Activated CD8-positive, alpha-beta memory T cell treated with anti-CD3 and anti-CD28 coated beads, Interleukin-2, amount 50 U/mL, for 48 hours (primary cell): Measurements from ENCODE around the gene CGN.

ENCODE experiments used
- DNase-seq: peaks from one replicate; pipeline ENCODE4 v3.0.0-alpha.2; 2020

Gene CGN

DNA sequence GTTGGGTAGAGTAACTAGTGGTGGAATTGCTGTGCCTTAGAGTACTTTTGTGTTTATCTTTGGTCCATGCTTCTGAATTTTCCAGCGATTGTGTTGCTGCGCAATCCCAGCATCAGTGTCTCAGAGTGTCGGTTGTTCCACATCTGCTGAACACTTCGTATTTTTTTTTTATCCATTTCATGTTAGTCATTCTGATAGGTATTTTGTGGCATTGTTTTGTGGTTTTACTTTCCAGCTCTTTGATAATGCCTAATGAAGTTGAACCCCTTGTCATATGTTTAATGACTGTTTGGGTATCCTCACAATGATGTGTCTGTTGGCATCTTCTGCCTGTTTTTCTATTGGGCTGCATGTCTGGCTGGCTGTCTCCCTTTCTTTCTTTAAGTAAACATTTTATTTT, 42.5 kb downstream of the CGN start:
- DNase-seq = no peak

DNA sequence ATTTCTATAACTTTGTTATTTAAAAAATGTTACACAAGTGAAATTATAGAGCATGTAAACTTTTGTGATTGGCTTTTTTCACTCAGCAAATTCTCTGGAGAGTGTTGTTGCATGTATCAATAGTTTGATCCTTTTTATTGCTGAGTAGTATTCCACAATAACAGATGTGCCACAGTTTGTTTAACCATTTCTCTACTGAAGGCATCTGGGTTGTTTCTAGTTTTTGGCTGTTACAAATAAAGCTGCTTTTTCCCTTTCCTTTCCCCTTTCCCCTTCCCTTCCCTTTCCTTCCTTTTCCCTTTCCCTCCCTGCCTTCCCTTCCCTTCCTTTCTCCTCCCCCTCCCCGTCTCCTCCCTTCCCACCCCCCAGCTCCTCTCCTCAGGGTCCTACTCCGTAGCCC, 44.9 kb downstream of the CGN start:
- no peak for DNase-seq

DNA sequence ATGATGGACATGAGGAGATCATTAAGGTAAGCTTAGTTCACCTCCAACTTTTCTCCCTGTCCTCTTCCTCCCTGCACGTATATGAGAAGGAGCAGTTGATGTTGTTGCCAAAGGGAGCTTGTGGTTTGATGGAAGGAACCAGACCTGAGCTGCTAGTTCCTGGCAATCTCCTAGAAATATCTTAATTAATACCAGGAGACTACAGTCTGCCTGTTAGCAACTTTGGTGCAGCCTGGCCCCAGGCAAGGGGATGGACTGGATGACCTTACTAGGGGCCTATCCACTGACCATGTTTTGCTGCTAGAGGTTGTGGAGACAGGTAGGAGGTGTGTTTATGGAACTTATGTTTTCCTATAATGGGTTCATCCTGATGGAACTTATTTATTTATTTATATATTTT, 51.5 kb downstream of the CGN start:
- no peak for DNase-seq

DNA sequence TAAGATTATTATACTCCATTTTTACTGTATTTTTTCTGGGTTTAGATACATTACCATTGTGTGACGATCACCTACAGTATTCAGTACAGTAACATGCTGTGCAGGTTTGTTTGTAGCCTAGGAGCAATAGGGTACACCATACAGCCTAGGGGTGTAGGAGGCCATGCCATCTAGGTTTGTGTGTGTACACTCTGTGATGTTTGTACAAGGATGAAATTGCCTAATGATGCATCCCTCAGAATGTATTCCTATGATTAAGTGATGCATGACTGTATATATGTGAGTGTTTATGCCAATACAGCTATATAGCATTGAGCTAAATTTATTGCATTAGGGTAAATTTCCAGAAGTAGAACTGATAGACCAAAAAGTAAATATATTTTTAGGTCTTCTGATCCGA, 52.2 kb downstream of the CGN start:
- no peak for DNase-seq

DNA sequence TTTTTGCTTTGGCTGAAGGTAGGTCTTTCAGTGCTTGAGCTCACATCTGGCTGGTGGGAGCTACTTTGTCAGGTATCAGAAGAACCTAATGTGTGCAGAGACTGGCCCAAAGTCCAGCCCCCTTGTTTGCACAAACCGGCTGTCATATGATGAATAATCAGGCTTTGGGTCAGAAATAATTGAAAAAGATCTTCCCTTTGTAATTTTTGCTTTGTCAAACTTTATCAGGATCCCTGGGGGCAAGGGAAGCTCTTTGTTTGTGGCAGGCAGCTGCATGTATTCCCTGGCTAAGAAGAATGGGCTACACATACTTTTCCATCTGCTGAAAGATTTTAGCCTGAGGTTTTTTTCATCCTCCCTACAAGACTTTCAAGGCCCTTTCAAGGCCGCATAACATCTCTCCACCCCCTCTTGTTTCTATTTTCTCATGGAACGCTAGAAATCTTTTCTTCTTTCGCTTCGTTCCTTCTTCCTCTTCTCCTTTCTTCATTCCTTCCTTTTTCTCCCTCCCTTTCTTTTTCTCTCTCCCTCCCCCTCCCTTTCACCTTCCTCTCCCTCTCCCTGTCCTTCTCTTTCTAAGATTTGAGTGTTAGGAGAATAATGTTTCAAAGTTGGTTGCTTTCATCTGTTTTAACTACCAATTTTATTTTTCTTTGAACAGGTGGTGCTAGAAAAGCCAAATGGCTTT, 54.5 kb downstream of the CGN start:
- DNase-seq = no peak

DNA sequence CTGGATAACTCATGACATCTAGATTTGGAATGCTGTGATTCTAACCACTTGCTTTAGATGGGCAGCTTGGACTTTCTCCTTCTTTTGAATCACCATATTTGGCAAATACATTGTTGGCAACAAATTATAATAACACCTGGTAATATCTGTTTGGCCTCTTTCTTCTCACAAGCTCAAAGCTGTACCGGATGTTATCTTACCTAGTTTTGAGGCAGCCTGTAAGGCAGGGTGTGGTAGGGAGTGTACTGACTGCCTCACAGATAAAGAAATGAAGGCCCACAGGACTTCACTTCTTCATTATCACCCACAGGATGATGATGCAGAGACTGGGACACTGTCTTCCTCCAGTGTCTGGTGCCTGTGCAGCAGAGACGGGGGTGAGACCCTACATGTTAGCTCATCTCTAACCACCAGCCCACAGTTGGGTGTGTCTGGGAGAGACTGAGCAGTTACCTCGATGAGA, 57.5 kb downstream of the CGN start:
- no peak for DNase-seq

DNA sequence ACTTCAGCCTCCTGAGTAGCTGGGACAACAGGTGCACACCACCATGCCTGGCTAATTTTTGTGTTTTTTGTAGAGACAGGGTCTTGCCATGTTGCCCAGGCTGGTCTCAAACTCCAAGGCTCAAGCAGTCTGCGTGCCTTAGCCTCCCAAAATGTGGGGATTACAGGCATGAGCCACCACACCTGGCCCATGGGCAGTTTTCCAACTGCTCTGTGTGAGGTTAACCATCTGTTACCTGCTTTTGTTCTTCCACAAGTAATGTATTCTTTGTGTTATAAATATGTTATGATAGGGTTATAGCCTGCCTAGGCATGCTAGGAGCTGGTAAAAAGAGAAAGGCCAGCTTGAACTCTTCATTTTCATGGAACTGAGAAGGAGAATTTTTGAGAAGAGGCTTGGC, 59.6 kb downstream of the CGN start:
- no peak for DNase-seq

DNA sequence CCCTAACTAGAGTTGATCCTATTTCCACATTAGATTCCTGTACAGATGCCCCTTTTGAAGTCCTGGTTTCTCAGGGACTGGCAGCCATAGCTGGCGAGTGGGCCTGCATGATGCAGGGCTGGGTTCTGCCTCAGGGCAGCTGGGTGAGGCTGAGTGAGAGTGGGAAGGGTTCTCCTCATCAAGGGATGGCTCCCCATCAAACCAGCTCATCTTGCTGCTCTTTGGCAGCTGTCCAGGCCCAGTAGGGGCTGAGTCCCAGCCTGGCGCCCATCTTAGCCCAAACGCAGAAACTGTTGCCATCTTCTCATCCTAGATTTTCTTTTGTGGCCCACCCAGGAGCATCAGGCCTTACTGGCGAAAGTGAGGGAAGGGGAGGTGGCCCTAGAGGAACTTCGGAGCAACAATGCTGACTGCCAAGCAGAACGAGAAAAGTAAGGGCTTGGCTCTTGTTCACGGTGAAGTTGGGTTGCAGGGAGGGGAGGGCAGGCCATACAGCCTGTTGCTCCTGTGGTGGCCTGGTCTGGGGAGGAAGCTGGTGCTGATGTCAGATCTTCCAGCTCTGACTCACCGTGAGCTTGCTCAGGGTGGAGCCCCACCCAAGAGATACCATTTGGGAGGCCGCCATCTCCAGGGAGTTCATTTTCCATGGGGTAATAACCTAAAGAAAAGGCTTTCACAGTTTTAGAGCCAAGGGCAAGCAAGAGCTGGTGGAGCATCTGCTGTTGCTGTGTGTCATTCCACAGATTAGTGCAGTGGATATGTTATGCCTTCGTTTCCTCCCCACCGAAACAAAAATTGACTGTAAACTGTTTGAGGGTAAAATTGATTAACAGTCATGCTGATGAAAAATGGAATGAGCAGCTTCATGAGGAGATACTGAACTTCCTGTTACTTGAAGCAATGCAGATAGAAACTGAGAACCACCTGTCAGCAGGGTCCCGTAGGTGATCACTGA, 63.7 kb downstream of the CGN start:
- no peak for DNase-seq

DNA sequence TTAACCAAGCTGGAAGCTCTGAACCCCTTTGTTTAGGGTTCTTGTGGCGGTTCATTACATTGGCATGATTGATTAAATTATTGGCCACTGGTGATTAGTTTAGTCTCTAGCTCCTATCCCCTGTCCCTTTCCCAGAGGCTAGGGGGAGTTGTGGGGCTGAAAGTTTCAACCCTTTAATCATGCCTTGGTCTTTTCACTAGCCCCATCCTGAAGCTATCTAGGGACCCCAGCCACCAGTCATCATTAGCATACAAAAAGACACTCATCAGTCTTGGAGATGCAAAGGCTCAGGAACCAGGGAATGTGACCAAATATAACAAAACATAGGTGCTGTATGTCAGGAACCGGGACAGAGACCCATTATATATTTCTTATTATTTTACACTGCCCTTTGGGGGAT, 66.0 kb downstream of the CGN start:
- no peak for DNase-seq

DNA sequence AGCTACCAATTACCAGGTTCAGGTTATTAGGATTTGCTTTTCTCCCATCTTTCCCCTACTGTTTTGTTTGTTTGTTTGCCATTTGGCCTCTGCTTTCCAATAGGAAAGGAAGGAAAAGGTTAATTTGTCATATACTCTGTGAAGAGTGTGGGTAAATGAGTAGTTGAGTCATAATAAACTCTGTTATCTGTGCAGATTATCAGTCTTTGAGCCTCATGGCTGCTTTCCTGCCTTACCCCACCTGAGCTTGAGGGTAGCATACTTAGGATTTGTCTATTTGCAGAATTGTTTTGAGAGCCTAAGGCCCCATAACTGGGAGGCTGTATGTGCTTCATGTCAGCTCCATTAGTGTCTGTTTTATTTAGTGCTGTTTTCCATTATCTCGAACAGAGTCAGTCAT, 67.8 kb downstream of the CGN start:
- no peak for DNase-seq

DNA sequence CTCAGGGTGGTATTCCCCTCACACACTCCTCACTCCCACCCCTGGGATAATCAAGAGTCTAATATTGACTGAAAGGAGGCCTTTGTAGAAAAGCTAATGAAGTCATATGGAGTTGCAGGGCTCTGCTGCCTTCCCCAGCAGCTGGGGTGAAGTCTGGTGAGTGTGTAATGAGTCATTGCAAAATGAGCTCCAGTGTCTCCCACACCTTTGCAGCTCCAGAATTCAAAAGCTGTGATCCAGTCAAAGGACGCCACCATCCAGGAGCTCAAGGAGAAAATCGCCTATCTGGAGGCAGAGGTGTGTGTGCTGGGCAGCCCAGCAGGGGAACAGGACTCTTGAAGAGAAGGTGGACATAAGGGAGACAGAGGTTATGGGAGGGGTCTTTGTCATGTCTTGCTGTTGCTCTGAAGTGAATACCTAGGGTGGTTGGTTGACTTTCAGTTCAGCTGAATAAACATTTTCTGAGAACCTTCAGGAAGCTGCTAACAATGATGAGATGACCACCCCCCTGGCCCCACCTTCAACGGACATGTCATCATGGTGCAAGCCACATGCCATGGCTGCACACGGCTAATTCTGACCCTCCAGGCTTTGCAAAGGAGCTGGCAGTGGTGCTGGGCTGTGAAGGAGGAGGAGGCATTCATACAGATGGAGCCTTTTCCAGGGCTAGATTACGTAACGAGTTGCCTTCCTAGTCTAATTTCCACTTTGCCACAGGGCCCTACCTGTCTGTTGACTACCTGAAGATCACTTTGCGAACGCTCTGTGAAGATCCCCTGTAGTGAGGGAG, 68.4 kb downstream of the CGN start:
- no peak for DNase-seq

DNA sequence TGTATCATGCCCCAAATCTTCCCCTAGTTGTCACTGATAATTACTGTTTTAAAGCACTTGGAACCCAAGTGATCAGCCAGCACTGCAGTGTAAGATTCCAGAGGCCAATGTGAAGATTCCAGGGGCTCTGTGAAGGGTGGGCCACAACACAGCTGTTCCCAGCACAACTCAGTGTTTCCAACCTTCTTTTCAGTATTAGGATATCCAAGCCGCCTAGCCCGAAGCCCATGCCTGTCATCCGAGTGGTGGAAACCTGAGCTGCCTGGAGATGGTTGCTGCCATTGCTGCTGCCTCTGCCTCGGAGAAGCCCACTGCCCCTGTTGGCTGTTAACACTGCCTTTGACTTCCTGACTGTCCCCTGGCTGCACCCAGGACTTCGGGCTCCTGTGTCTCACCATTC, 70.3 kb downstream of the CGN start:
- no peak for DNase-seq

DNA sequence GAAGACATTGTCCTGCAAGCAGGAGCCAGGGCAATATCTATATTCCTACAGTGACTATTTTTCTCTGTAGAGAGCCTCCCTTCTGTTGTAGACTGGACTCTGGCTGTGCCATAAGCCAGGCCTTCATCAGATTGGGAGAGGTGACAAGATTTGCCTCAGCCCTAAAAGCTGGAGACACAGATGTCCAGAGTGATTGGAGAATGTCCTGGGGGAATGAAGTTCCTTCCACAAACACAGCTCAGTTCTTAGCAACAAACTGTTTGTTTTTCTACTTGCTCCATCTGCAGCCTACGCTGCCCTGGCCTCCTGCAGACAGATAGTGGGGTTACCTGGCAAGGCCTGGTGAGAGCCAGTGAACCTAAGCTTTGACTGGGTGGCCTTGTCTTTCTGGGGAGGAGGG, 70.7 kb downstream of the CGN start:
- no peak for DNase-seq

DNA sequence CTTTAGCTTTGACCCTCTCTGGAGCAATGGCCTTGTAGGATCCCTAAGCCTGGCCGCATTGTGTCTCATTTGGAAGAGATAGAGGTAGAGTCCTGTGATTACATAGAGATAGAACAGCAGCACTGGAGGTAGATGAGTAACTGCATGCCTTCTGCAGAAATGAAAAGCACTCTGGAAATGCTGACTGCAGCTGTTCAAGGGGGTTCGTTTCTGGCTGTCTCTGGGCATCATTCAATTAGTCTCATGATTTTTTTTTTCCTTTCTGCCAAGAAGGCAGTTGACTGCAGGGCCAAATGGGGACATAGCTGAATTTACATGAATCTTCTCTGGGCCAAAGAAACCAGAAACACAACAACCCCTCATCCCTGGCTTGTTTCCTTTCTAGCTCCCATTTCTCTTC, 72.6 kb downstream of the CGN start:
- DNase-seq = no peak

DNA sequence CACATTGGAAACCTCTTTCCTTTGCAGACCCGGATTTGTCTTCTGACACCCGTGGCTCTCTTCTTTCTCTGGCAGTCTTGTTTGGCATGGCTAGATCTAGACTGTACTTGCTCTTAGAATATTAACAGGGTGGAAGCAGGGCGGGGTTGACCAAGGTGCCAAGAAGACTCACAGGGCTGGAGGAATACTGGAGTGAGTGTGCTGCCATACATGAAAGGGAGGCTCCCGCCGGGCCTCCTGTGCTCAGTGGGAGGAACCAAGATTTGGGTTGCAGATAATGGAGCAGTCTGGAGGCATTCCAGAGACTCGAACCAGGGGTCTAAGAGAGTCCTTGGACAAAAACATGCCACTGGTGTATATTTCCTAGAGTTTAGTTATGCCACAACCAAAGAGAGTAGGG, 73.1 kb downstream of the CGN start:
- no peak for DNase-seq

DNA sequence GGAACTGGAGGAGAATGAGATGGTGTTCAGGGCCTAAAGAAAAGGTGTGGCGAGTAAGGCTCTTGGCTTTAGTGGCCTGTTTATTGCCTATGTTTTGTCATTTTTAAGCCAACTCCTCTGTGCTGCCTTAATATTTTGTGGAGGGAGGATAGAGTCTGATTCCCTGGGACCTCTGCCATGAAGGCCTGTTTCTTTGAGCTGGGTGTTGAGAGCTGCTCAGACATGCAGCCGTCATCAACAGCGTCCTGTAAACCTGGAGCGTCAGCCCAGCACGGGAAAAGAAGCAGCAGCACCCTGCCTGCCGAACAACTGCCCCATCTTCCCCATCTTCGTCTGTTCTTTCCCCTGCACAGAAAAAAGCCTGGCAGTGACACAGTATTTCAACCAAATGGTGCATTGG, 73.6 kb downstream of the CGN start:
- no peak for DNase-seq

DNA sequence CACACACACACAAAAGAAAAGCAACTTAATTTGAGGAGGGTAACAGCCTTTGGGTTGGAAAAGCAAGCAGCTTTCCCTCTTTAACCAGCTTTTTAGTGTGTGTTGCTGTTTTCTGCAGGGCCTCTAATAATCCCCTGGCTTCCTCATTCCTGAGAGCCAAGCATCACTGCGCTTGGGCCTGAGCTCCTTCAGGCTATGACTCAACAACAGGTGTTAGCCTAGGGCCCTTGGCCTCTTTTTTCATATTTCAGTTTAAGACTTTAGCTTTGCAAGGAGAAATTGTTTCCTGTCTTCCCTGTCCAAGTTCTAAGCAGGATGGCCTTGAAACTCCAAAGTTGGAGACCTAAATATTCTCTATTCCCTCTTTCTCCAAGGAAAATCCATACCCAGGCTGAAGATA, 74.4 kb downstream of the CGN start:
- no peak for DNase-seq
